ENCODE measurements around the gene FNDC8. TPM values are rescaled to one million over a fixed set of nuclear protein-coding genes. Genes with fewer than 3 reads are reported as not detected.
"Not testable (repeated sequence)": the region's sequence is repeated elsewhere in the genome, so short reads cannot be mapped to it uniquely, and the experiment has no call there.

Gene FNDC8
- polyA plus RNA-seq, 2 of the 4 experiments (the other 2 are of a cell fraction): not detected

DNA sequence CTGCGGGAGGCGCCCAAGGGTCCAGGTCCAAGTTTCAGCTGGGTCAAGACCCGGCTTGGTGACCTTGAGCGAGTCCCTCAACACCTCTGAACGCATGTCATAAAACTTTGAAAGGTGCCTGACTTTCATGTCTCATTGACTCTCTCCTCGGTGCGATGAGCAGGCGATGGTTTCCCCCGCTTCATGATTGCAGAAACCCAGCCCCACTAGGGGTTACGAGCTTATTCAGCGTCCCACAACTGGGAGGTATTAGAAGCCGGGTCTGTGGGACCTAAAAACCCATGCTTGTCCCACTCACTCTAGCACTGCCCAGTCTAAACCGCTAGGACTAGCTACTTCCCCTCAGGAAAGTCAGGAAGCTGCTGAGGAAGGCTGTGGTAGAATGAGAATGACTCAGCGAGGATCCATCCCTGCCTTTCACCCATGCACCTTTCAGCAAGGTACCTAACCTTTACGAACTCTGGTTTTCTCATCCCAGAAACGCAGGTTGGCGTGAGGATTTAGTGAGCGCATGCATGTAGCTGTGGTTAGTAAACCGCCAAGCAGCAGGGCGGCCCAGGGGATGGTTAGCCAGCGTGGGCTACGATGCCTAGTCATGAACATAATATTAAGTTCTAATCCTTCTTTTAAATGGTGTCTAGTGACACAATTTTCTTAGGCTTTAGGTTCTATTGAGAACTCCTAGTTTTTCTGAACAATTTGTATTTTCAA, 31.7 kb upstream of the FNDC8 start:
- ChIA-PET CTCF (interaction anchor here (0.6 to 4.9 kb wide), 39 partner anchors 10 to 495 kb away, joined by 3 to 60 read pairs (median 8); partner anchors contain the start of genes FNDC8, LIG3, RAD51D and RFFL), POLR2A (interaction anchor here (0.8 to 1.4 kb wide), 10 partner anchors 8 to 153 kb away, joined by 3 to 17 read pairs (median 4); partner anchors contain the start of genes LIG3, RAD51D, RFFL and SLFN5)
- Histone ChIP-seq H3K4me1 (peaks cover 38% of the 10 kb centered on the region), H3K27ac (peak overlapping the region; percentile 96), H3K9me3 (no peaks in the 10 kb centered on the region), H3K4me2 (peak overlapping the region; percentile 87), H3K4me3 (peak overlapping the region; percentile 90)
- ATAC-seq (peak; percentile 60 to 70), DNase-seq (ENCODE audit: low read depth in 1 of 2, low spot score in 1 of 2) (peak; percentile 61 to 74), FAIRE-seq (peak; percentile 74)
- TF ChIP-seq, protein P1, sequence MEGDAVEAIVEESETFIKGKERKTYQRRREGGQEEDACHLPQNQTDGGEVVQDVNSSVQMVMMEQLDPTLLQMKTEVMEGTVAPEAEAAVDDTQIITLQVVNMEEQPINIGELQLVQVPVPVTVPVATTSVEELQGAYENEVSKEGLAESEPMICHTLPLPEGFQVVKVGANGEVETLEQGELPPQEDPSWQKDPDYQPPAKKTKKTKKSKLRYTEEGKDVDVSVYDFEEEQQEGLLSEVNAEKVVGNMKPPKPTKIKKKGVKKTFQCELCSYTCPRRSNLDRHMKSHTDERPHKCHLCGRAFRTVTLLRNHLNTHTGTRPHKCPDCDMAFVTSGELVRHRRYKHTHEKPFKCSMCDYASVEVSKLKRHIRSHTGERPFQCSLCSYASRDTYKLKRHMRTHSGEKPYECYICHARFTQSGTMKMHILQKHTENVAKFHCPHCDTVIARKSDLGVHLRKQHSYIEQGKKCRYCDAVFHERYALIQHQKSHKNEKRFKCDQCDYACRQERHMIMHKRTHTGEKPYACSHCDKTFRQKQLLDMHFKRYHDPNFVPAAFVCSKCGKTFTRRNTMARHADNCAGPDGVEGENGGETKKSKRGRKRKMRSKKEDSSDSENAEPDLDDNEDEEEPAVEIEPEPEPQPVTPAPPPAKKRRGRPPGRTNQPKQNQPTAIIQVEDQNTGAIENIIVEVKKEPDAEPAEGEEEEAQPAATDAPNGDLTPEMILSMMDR (IDR thresholded peaks at IDR 0.05): peak; percentile 17; the same call in 1 of the 3 replicates
- peak; percentile 6; the same call in 1 of the 2 replicates for TF ChIP-seq HOXB5 (CRISPR knock-in tag; IDR thresholded peaks at IDR 0.05)
- TF ChIP-seq, protein P2, sequence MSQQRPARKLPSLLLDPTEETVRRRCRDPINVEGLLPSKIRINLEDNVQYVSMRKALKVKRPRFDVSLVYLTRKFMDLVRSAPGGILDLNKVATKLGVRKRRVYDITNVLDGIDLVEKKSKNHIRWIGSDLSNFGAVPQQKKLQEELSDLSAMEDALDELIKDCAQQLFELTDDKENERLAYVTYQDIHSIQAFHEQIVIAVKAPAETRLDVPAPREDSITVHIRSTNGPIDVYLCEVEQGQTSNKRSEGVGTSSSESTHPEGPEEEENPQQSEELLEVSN (IDR thresholded peaks at IDR 0.05; ENCODE audit: borderline replicate concordance, low read depth): peak; percentile 10; the same call in 1 of the 2 replicates
- no peak for TF ChIP-seq HOXA7 (CRISPR knock-in tag; IDR thresholded peaks at IDR 0.05)
- TF ChIP-seq FOSL2 (IDR thresholded peaks at IDR 0.05): no peak
- TF ChIP-seq FOSL2 (CRISPR knock-in tag; IDR thresholded peaks at IDR 0.05): no peak; the same call in 1 of the 2 replicates
- TF ChIP-seq, protein P3, sequence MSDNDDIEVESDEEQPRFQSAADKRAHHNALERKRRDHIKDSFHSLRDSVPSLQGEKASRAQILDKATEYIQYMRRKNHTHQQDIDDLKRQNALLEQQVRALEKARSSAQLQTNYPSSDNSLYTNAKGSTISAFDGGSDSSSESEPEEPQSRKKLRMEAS (IDR thresholded peaks at IDR 0.05): peak; percentile 28; the same call in 1 of the 2 replicates
- peak; percentile 81 for TF ChIP-seq MAFK (IDR thresholded peaks at IDR 0.05; ENCODE audit: partially characterized antibody)
- TF ChIP-seq, protein P4, sequence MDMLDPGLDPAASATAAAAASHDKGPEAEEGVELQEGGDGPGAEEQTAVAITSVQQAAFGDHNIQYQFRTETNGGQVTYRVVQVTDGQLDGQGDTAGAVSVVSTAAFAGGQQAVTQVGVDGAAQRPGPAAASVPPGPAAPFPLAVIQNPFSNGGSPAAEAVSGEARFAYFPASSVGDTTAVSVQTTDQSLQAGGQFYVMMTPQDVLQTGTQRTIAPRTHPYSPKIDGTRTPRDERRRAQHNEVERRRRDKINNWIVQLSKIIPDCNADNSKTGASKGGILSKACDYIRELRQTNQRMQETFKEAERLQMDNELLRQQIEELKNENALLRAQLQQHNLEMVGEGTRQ (IDR thresholded peaks at IDR 0.05): no peak
- WGBS (ENCODE audit: missing lambda C conversion rate): 40% methylated on average over 22 of the region's 22 CpGs

DNA sequence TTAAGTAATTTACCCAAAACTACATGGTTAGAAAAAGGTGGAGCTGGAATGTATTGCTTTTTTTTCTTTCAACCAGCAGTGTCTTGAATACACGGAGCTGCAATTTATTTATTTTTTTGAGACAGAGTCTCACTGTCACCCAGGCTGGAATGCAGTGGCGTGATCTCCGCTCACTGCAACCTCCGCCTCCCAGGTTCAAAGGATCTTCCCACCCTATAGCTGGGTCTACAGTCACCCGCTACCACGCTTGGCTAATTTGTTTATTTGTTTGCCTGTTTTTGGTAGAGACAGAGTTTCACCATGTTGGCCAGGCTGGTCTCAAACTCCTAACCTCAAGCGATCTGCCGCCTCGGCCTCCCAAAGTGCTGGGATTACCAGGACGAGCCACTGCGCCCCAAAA, 30.7 kb upstream of the FNDC8 start:
- not testable (repeated sequence) for ATAC-seq; H3K4me3 ChIP-seq; DNase-seq (ENCODE audit: low read depth in 1 of 2, low spot score in 1 of 2); H3K9me3 ChIP-seq; FAIRE-seq; H3K4me2 ChIP-seq
- ChIA-PET POLR2A (interaction anchor here (0.6 to 0.9 kb wide), 2 partner anchors 30 to 152 kb away, joined by 3 read pairs; partner anchors contain the start of gene SLFN5), CTCF (interaction anchor here (0.8 to 4.9 kb wide), 21 partner anchors 10 to 494 kb away, joined by 3 to 60 read pairs (median 9); partner anchors contain the start of genes FNDC8, LIG3, RAD51D and RFFL)
- WGBS (ENCODE audit: missing lambda C conversion rate): 94% methylated on average over 11 of the region's 11 CpGs
- Histone ChIP-seq H3K27ac (peak overlapping the region in 1 of 2 experiments; percentile 2; a peak in 1 of 6 replicates), H3K4me1 (peaks cover 38% of the 10 kb centered on the region)

DNA sequence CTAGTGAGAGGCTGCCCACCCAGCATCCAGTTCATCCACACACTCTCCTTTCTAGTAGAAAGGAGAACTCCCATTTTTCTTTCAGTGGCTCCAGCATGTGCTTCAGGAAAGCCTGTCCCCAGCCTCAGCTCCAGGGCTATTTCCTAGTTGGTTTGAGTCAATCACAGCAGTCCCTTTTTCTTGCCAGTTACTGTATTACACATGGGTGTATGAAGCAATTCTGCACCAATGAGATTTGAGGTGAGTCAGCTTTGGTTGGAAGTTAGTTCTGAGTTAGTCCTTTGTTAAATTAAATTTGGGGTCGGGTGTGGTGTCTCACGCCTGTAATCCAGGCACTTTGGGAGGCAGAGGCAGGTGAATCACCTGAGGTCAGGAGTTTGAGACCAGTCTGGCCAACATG, 26.5 kb upstream of the FNDC8 start:
- POLR2A ChIA-PET: interaction anchor here (1.5 to 1.6 kb wide), 2 partner anchors 12 to 114 kb away, joined by 4 to 5 read pairs; no protein-coding TSS in a partner anchor
- no peak overlapping the region for H3K4me3 ChIP-seq
- H3K4me2 ChIP-seq: no peak overlapping the region
- 0 out of 2 replicates have a peak, but pooled peaks have one; percentile 14 for TF ChIP-seq FOSL2 (IDR thresholded peaks at IDR 0.05)
- TF ChIP-seq FOSL2 (CRISPR knock-in tag; IDR thresholded peaks at IDR 0.05): peak; percentile 60
- TF ChIP-seq CEBPB (IDR thresholded peaks at IDR 0.05): peak; percentile 68 to 77; a peak in 3 of 4 replicates
- TF ChIP-seq RFX5 (IDR thresholded peaks at IDR 0.05): no peak
- 18% methylated on average over 2 of the region's 2 CpGs for WGBS (ENCODE audit: missing lambda C conversion rate)
- no peak for FAIRE-seq
- peaks cover 14% of the 10 kb centered on the region for H3K4me1 ChIP-seq
- peak overlapping the region; percentile 29 to 61; a peak in 5 of 6 replicates for H3K27ac ChIP-seq
- no peaks in the 10 kb centered on the region for H3K9me3 ChIP-seq
- peak in 1 of 2 experiments; percentile 72 for DNase-seq (ENCODE audit: low read depth in 1 of 2, low spot score in 1 of 2)
- CTCF ChIA-PET: interaction anchor here (0.7 to 5.9 kb wide), 8 partner anchors 10 to 159 kb away, joined by 3 to 49 read pairs (median 4); partner anchors contain the start of gene RAD51D
- ATAC-seq: peak; percentile 79 to 83

DNA sequence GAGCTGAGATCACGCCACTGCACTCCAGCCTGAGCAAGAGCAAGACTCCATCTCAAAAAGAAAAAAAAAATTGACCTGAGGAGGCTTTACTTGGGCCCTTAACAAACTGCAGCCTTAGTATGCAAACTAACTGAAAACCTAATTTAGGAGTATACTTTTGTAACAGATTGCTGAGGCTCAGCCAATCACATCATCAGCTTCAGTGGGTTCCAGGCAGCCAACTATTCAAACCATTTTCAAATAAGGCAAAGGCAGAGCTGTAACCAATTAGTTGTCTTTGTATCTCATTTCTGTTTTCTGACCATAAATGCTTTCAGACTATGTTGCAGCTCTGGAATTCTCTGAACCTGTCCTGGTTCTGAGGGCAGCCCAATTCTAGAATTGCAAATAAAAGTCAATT, 25.7 kb upstream of the FNDC8 start:
- no peak for TF ChIP-seq ZFP36 (IDR thresholded peaks at IDR 0.05; ENCODE audit: borderline replicate concordance, partially characterized antibody)
- no peak for TF ChIP-seq FOXS1 (CRISPR knock-in tag; IDR thresholded peaks at IDR 0.05)
- no peak for TF ChIP-seq BHLHE40 (IDR thresholded peaks at IDR 0.05; ENCODE audit: low read depth, low read length)
- TF ChIP-seq POLR2AphosphoS2 (conservative IDR thresholded peaks at IDR 0.05; ENCODE audit: low read length): no peak
- TF ChIP-seq JUN (IDR thresholded peaks at IDR 0.05): no peak
- TF ChIP-seq RARB (CRISPR knock-in tag; IDR thresholded peaks at IDR 0.05): no peak
- TF ChIP-seq CEBPB (IDR thresholded peaks at IDR 0.05): no peak
- TF ChIP-seq CHD4 (IDR thresholded peaks at IDR 0.05; ENCODE audit: borderline replicate concordance): no peak
- DNase-seq (ENCODE audit: low read depth in 1 of 2, low spot score in 1 of 2) (no peak), ATAC-seq (no peak), FAIRE-seq (no peak)
- Histone ChIP-seq H3K4me1 (peaks cover 12% of the 10 kb centered on the region), H3K4me3 (no peak overlapping the region), H3K9me3 (no peaks in the 10 kb centered on the region), H3K4me2 (no peak overlapping the region), H3K27ac (peak overlapping the region in 1 of 2 experiments; percentile 61; a peak in 3 of 6 replicates)
- ChIA-PET CTCF (interaction anchor here (0.7 to 5.9 kb wide), 6 partner anchors 24 to 676 kb away, joined by 3 to 49 read pairs (median 5); partner anchors contain the start of gene RAD51D), POLR2A (interaction anchor here (1.5 kb wide), 1 partner anchor 11 kb away, joined by 4 read pairs; no protein-coding TSS in a partner anchor)
- WGBS (ENCODE audit: missing lambda C conversion rate): 100% methylated on average over 1 of the region's 1 CpG

Data from A549 (cell line).